H1 (cell line): ENCODE results near the gene HSPA2. TPM values are rescaled to one million over a fixed set of nuclear protein-coding genes. Genes with fewer than 3 reads are reported as not detected.

Source experiments
- CTCF ChIA-PET: fragments of 300-600 bp; sonication (Branson Sonifier 250); formaldehyde crosslinking; loops from one replicate; lab custom pipeline; 2021; ENCODE audit not compliant: partially characterized antibody; lab: Charles Lee
- POLR2A ChIA-PET: fragments of 300-600 bp; sonication (Branson Sonifier 250); formaldehyde crosslinking; loops from one replicate; lab custom pipeline; 2021; ENCODE audit warnings: inconsistent platforms; ENCODE audit not compliant: partially characterized antibody; lab: Charles Lee
- DNase-seq, 2 experiments: peaks; one replicate each; pipeline versions ENCODE4 v3.0.0 to v3.0.0-alpha.2; 2010 to 2022; ENCODE audit warnings: low spot score in 2 of 2, low read depth in 1 of 2, mixed read lengths in 1 of 2
- FAIRE-seq: peaks from 2 replicates; lab custom pipeline; 2011; peaks lifted over from hg19 to GRCh38; lab: Jason Lieb, UNC
- H2AFZ ChIP-seq: 2 replicates; pipeline ENCODE4 v1.8.1; 2012; ENCODE audit warnings: low read length, inconsistent platforms
- H2AK5ac ChIP-seq: 2 replicates; pipeline ENCODE4 v1.6.1; 2013; ENCODE audit warnings: low read depth, low read length
- H2BK120ac ChIP-seq: replicated peaks from 2 replicates; pipeline ENCODE3; 2013; ENCODE audit warnings: low read depth, low read length, inconsistent platforms
- H2BK12ac ChIP-seq: 2 replicates; pipeline ENCODE4 v1.6.1; 2013; ENCODE audit warnings: low read depth, low read length
- H2BK15ac ChIP-seq: 2 replicates; pipeline ENCODE4 v1.6.1; 2013; ENCODE audit warnings: low read length
- H2BK20ac ChIP-seq: 2 replicates; pipeline ENCODE4 v1.6.1; 2013; ENCODE audit warnings: low read length
- H2BK5ac ChIP-seq: 2 replicates; pipeline ENCODE4 v1.6.1; 2013; ENCODE audit warnings: low read depth, low read length
- H3K14ac ChIP-seq: 2 replicates; pipeline ENCODE4 v1.6.1; 2013; ENCODE audit warnings: inconsistent platforms; ENCODE audit not compliant: insufficient read length
- H3K18ac ChIP-seq: 2 replicates; pipeline ENCODE4 v1.6.1; 2013; ENCODE audit warnings: low read length; ENCODE audit errors: extremely low read depth
- H3K23ac ChIP-seq: 2 replicates; pipeline ENCODE4 v1.6.1; 2013; ENCODE audit warnings: inconsistent platforms; ENCODE audit not compliant: insufficient read length
- H3K23me2 ChIP-seq: 2 replicates; pipeline ENCODE4 v1.6.1; 2013; ENCODE audit warnings: low read depth, low read length
- H3K27ac ChIP-seq: 2 replicates; pipeline ENCODE4 v1.6.1; 2011; ENCODE audit warnings: low read depth, low read length, inconsistent platforms
- H3K27me3 ChIP-seq, 4 experiments: replicated peaks in 1 of 4; 1 replicate in 1 of 4; 2 replicates in 3 of 4; pipeline versions ENCODE4 v1.6.1 to v1.8.1; 2011 to 2013; ENCODE audit warnings: low read length in 3 of 4, mild to moderate bottlenecking in 3 of 4, inconsistent platforms in 2 of 4, mixed read lengths in 2 of 4, moderate library complexity in 1 of 4; ENCODE audit not compliant: control insufficient read depth in 3 of 4, insufficient read depth in 3 of 4; ENCODE audit errors: extremely low read depth in 1 of 4
- H3K36me3 ChIP-seq, 4 experiments: 2 replicates each; pipeline versions ENCODE4 v1.6.1 to v1.8.1; 2011 to 2013; ENCODE audit warnings: mild to moderate bottlenecking in 4 of 4, low read length in 3 of 4, moderate library complexity in 2 of 4, control low read depth in 1 of 4, inconsistent platforms in 1 of 4; ENCODE audit not compliant: insufficient read depth in 4 of 4, control insufficient read depth in 2 of 4
- H3K4ac ChIP-seq: replicated peaks from 2 replicates; pipeline ENCODE3; 2013; ENCODE audit warnings: low read length, low read depth, mixed read lengths, inconsistent platforms; ENCODE audit not compliant: insufficient read length
- H3K4me1 ChIP-seq, 4 experiments: replicated peaks in 1 of 4; 1 replicate in 1 of 4; 2 replicates in 3 of 4; pipeline versions ENCODE4 v1.6.1 to v1.8.1; 2011 to 2013; ENCODE audit warnings: low read length in 3 of 4, inconsistent platforms in 2 of 4, mixed read lengths in 1 of 4; ENCODE audit not compliant: insufficient read depth in 4 of 4, control insufficient read depth in 3 of 4
- H3K4me2 ChIP-seq, 2 experiments: 2 replicates each; pipeline versions ENCODE4 v1.6.1 to v1.8.1; 2011 to 2013; ENCODE audit warnings: low read depth in 2 of 2, low read length in 2 of 2, control low read depth in 1 of 2, inconsistent platforms in 1 of 2, mild to moderate bottlenecking in 1 of 2; ENCODE audit not compliant: insufficient read depth in 1 of 2
- H3K4me3 ChIP-seq, 4 experiments: fragments of 200-600, 300-600 bp in 1 of 4; sonication (generic), shearing (Covaris generic), sonication (Bioruptor Twin) in 1 of 4; 2 replicates each; pipeline versions ENCODE4 v1.5.1 to v1.8.1; 2011 to 2016; ENCODE audit warnings: low read length in 4 of 4, low read depth in 3 of 4, control low read depth in 2 of 4, inconsistent platforms in 2 of 4, mild to moderate bottlenecking in 2 of 4, mixed read lengths in 1 of 4, moderate library complexity in 1 of 4; ENCODE audit not compliant: insufficient read depth in 2 of 4; ENCODE audit errors: extremely low read depth in 1 of 4
- H3K56ac ChIP-seq: replicated peaks from 2 replicates; pipeline ENCODE3; 2013; ENCODE audit warnings: low read depth, mild to moderate bottlenecking, mixed read lengths, low read length, inconsistent platforms; ENCODE audit not compliant: insufficient read length
- H3K79me1 ChIP-seq: 2 replicates; pipeline ENCODE4 v1.6.1; 2013; ENCODE audit warnings: low read depth, low read length, control low read depth
- H3K79me2 ChIP-seq, 2 experiments: 2 replicates each; pipeline versions ENCODE4 v1.6.1 to v1.8.1; 2012 to 2013; ENCODE audit warnings: low read length in 2 of 2, mild to moderate bottlenecking in 2 of 2, inconsistent platforms in 1 of 2; ENCODE audit not compliant: insufficient read depth in 2 of 2, control insufficient read depth in 1 of 2
- H3K9ac ChIP-seq, 4 experiments: replicated peaks in 1 of 4; 1 replicate in 1 of 4; 2 replicates in 3 of 4; pipeline versions ENCODE4 v1.6.1 to v1.8.1; 2011 to 2013; ENCODE audit warnings: low read depth in 3 of 4, low read length in 3 of 4, control low read depth in 2 of 4, mild to moderate bottlenecking in 2 of 4, moderate library complexity in 2 of 4, inconsistent platforms in 1 of 4; ENCODE audit errors: extremely low read depth in 1 of 4
- H3K9me3 ChIP-seq, 2 experiments: 2 replicates each; pipeline versions ENCODE4 v1.6.1 to v1.8.1; 2012 to 2013; ENCODE audit warnings: mild to moderate bottlenecking in 2 of 2, moderate library complexity in 2 of 2, control low read depth in 1 of 2, inconsistent platforms in 1 of 2, low read depth in 1 of 2, low read length in 1 of 2, mixed read lengths in 1 of 2; ENCODE audit not compliant: insufficient read depth in 2 of 2
- H4K20me1 ChIP-seq, 2 experiments: replicated peaks in 1 of 2; 2 replicates each; pipeline versions ENCODE3 to v1.8.1; 2011 to 2013; ENCODE audit warnings: inconsistent platforms in 2 of 2, low read length in 2 of 2, mild to moderate bottlenecking in 1 of 2; ENCODE audit not compliant: insufficient read depth in 2 of 2, control insufficient read depth in 1 of 2
- H4K5ac ChIP-seq: 2 replicates; pipeline ENCODE4 v1.6.1; 2013; ENCODE audit warnings: low read length, low read depth, mixed read lengths, inconsistent platforms; ENCODE audit not compliant: insufficient read length
- H4K8ac ChIP-seq: 2 replicates; pipeline ENCODE4 v1.8.0; 2013; ENCODE audit warnings: mild to moderate bottlenecking, moderate library complexity, low read length, inconsistent platforms; ENCODE audit not compliant: insufficient read depth; ENCODE audit errors: extremely low read depth
- H4K91ac ChIP-seq: replicated peaks from 2 replicates; pipeline ENCODE3; 2013; ENCODE audit warnings: low read length, mixed read lengths, inconsistent platforms; ENCODE audit not compliant: insufficient read length
- CREB1 ChIP-seq: IDR thresholded peaks from 2 replicates; pipeline ENCODE4 v1.6.1; 2012; ENCODE audit warnings: inconsistent platforms
- E2F6 ChIP-seq: IDR thresholded peaks from 2 replicates; pipeline ENCODE4 v1.6.1; 2012; ENCODE audit warnings: inconsistent platforms
- JUND ChIP-seq: IDR thresholded peaks from 2 replicates; pipeline ENCODE4 v1.6.1; 2011; ENCODE audit warnings: mild to moderate bottlenecking, improper control_type of control experiment, low read length
- NRF1 ChIP-seq: IDR thresholded peaks from 2 replicates; pipeline ENCODE4 v1.6.1; 2011; ENCODE audit warnings: mild to moderate bottlenecking, low read depth, low read length, improper control_type of control experiment
- RFX5 ChIP-seq: IDR thresholded peaks from 2 replicates; pipeline ENCODE4 v1.6.1; 2011; ENCODE audit warnings: low read depth, low read length, improper control_type of control experiment, borderline replicate concordance
- SAP30 ChIP-seq: fragments of 300-600 bp; sonication (generic); IDR thresholded peaks from 2 replicates; pipeline ENCODE4 v1.7.1; 2012; ENCODE audit warnings: low read length, moderate library complexity, mild to moderate bottlenecking, inconsistent platforms; ENCODE audit not compliant: insufficient read depth, insufficient replicate concordance
- SIRT6 ChIP-seq: IDR thresholded peaks from one replicate; pipeline ENCODE4 v1.7.1; 2012; ENCODE audit warnings: low read length, inconsistent platforms
- SP4 ChIP-seq: IDR thresholded peaks from 2 replicates; pipeline ENCODE4 v1.6.1; 2012; ENCODE audit warnings: low read length, inconsistent platforms
- TEAD4 ChIP-seq: IDR thresholded peaks from 2 replicates; pipeline ENCODE4 v1.6.1; 2012; ENCODE audit warnings: low read depth, low read length, inconsistent platforms, mixed read lengths
- WGBS, 2 experiments: shearing (Covaris generic) in 1 of 2; methylation state at CpG; one replicate each; pipeline versions ENCODE4 v1.1.6 to v1.1.7; 2013 to 2015; ENCODE audit warnings: low lambda C conversion rate in 2 of 2, mixed read lengths in 2 of 2, inconsistent platforms in 1 of 2, low coverage in 1 of 2, missing lambda C conversion rate in 1 of 2; ENCODE audit not compliant: insufficient replicate concordance in 2 of 2, insufficient coverage in 1 of 2, insufficient read length in 1 of 2; ENCODE audit errors: extremely low coverage in 1 of 2, missing lambda C conversion rate in 1 of 2; 5-methylcytosine and 5-hydroxymethylcytosine counted together
- polyA plus RNA-seq, 7 experiments: library from polyadenylated mRNA; depleted of rRNA in 3 of 7; stranded (reverse) in 5 of 7; unstranded in 2 of 7; fragments of >200 nt in 5 of 7; fragments of 200-250 nt in 2 of 7; gene quantifications; 1 replicate in 5 of 7; 2 replicates in 1 of 7; 4 replicates in 1 of 7; pipeline versions ENCODE4 v1.2.1 to v1.2.3, GENCODE V29; 2011 to 2013; ENCODE audit warnings: missing spikeins in 2 of 7, mixed read lengths in 2 of 7
- total RNA-seq: library from RNA; stranded (reverse); fragmentation: NEBNext Ultra II Directional; extraction: Animal tissue kit (Norgen Biotek cat#: 25700); gene quantifications from 2 replicates; pipeline ENCODE4 v1.2.1, GENCODE V29; 2021

The HSPA2 gene
- total and polyA plus RNA-seq, 2 of the 8 experiments (the other 6 are each of a cell fraction or from before 2014, with no cell fraction given), result 30.5 to 82.9 TPM

DNA sequence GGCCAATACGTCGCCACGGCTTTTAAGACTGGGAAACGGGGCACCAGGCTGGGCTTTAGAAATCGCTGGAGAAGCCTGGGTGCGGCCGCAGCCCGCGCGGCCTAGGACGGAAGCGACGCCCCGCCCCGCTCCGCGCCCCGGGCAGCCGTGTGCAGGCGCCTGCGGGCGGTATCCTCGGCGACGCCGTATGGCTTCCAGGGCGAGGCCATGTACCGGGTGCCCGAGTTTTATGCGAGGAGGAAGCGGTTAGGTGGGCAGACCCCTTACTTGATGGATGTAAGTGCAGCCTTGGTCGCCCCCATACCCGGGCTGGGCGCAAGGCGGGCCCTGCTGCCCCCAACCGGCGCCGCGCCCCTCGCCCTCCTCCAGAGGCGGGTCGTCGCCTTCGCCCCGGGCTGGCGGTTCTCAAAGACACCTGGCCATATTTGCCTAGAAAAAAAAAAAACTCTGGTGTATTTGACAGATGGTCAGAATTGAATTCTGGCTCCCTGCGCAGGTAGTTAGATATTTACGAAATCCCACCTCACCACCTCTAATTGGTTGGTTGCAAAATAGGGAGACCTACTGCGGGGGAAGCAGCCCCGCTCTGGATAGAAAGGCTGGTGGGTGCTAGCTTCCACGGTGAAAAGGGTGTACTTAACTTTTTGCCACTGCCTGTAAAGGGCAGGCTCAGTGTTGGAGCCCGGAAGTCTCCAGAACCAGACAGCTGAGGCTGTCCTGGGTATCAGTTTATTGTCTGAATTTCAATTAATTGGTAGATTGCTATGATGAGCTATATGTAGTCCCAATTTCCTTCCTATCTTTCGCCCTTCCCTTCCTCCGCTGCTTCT, 9.5 kb downstream of the HSPA2 start, which contains the start of gene PPP1R36:
Gene PPP1R36, plus strand, starts transcription at position 171 of the 830 bp plus-strand sequence. Its CDS starts 37 bp downstream, at position 208.
- Histone ChIP-seq H4K20me1 (no peaks in the 10 kb centered on the region), H3K14ac (no peak within 1 kb of the TSS), H3K18ac (peak within 1 kb of the TSS; percentile 82; the same call in 1 of the 2 replicates), H3K27ac (no peak within 1 kb of the TSS), H3K23ac (no peak within 1 kb of the TSS), H3K23me2 (peaks cover 4% of the 10 kb centered on the region; the same call in 1 of the 2 replicates), H2BK20ac (peak within 1 kb of the TSS; percentile 50; the same call in 1 of the 2 replicates), H3K4me1 (peaks cover 0 to 10% (median 4%) of the 10 kb centered on the region in 4 experiments; a peak in 6 of 7 replicates), H3K9ac (peak within 1 kb of the TSS in 1 of 4 experiments; percentile 6; a peak in 1 of 7 replicates), H3K4me2 (peak within 1 kb of the TSS; percentile 83 to 99), H4K8ac (peak within 1 kb of the TSS; percentile 91), H3K4me3 (peak within 1 kb of the TSS; percentile 35 to 64 (median 46); a peak in 7 of 8 replicates), H4K91ac (peak within 1 kb of the TSS; percentile 66), H2BK120ac (no peak within 1 kb of the TSS), H3K4ac (peak within 1 kb of the TSS; percentile 71), H2AK5ac (no peak within 1 kb of the TSS), H3K79me1 (no peaks in the 10 kb centered on the region; the same call in 1 of the 2 replicates), H2BK12ac (peak within 1 kb of the TSS; percentile 69), H2BK15ac (peak within 1 kb of the TSS; percentile 77; the same call in 1 of the 2 replicates), H3K56ac (peak within 1 kb of the TSS; percentile 60), H2BK5ac (no peak within 1 kb of the TSS; the same call in 1 of the 2 replicates), H4K5ac (peak within 1 kb of the TSS; percentile 38), H2AFZ (peak within 1 kb of the TSS; percentile 77), H3K27me3 (peaks cover 1 to 10% (median 7%) of the 10 kb centered on the region in 4 experiments; a peak in 6 of 7 replicates), H3K36me3 (no peaks in the 10 kb centered on the region), H3K79me2 (0 out of 4 replicates have a peak, but pooled peaks cover 0 to 3% of the 10 kb centered on the region in 2 experiments), H3K9me3 (no peaks in the 10 kb centered on the region)
- DNase-seq (peak in 1 of 2 experiments; percentile 74), FAIRE-seq (no peak)
- CTCF ChIA-PET, result interaction anchor here (0.6 to 2.7 kb wide), 7 partner anchors 11 to 327 kb away, joined by 3 to 14 read pairs (median 4); no protein-coding TSS in a partner anchor
- POLR2A ChIA-PET, result interaction anchor here (0.7 to 1.9 kb wide), 5 partner anchors 8 to 154 kb away, joined by 3 to 9 read pairs (median 6); partner anchors contain the start of genes HSPA2, PLEKHG3 and ZBTB1
- 6% methylated on average over 53 of the region's 54 CpGs; no CpG with 5 or more reads in 1 of the 2 experiments for WGBS, 2 experiments
- no peak for TF ChIP-seq RFX5
- TF ChIP-seq TEAD4, result no peak
- no peak for TF ChIP-seq JUND
- TF ChIP-seq NRF1, result no peak
- no peak for TF ChIP-seq SIRT6
- no peak for TF ChIP-seq SP4
- TF ChIP-seq CREB1, result no peak
- no peak for TF ChIP-seq SAP30
- TF ChIP-seq E2F6, result peak; percentile 69
